Measurements from ENCODE around the gene RBM47. TPM values are rescaled to one million over a fixed set of nuclear protein-coding genes. Genes with fewer than 3 reads are reported as not detected.

The RBM47 gene
- polyA plus RNA-seq, 1 donor from 2014 or later = 1.7 TPM

GRCh38 chr4:40515037-40515397, 114.6 kb downstream of the RBM47 start:
- Histone ChIP-seq H4K20me1 (ENCODE audit: insufficient read depth) (no peaks in the 10 kb centered on the region), H3K36me3 (ENCODE audit: insufficient read depth, low read length) (no peaks in the 10 kb centered on the region), H3K9ac (ENCODE audit: low read length) (no peak overlapping the region), H3K4me3 (ENCODE audit: low read length) (no peak overlapping the region), H3K4me2 (ENCODE audit: low read length) (no peak overlapping the region), H3F3A (ENCODE audit: insufficient read depth, low read length, poor library complexity, severe bottlenecking) (no peaks in the 10 kb centered on the region), H3K9me3 (ENCODE audit: low read length) (no peaks in the 10 kb centered on the region), H3K79me2 (replicated peaks; ENCODE audit: insufficient read depth, low read length) (no peaks in the 10 kb centered on the region), H3K27me3 (ENCODE audit: insufficient read depth, low read depth, low read length) (no peaks in the 10 kb centered on the region), H3K27ac (ENCODE audit: low read length) (no peak overlapping the region), H2AFZ (ENCODE audit: low read depth, low read length) (no peak overlapping the region), H3K9me2 (ENCODE audit: insufficient read depth, low read length) (no peaks in the 10 kb centered on the region)
- TF ChIP-seq SMC3 (conservative IDR thresholded peaks at IDR 0.05; ENCODE audit: poor library complexity) = no peak
- TF ChIP-seq, protein P1, sequence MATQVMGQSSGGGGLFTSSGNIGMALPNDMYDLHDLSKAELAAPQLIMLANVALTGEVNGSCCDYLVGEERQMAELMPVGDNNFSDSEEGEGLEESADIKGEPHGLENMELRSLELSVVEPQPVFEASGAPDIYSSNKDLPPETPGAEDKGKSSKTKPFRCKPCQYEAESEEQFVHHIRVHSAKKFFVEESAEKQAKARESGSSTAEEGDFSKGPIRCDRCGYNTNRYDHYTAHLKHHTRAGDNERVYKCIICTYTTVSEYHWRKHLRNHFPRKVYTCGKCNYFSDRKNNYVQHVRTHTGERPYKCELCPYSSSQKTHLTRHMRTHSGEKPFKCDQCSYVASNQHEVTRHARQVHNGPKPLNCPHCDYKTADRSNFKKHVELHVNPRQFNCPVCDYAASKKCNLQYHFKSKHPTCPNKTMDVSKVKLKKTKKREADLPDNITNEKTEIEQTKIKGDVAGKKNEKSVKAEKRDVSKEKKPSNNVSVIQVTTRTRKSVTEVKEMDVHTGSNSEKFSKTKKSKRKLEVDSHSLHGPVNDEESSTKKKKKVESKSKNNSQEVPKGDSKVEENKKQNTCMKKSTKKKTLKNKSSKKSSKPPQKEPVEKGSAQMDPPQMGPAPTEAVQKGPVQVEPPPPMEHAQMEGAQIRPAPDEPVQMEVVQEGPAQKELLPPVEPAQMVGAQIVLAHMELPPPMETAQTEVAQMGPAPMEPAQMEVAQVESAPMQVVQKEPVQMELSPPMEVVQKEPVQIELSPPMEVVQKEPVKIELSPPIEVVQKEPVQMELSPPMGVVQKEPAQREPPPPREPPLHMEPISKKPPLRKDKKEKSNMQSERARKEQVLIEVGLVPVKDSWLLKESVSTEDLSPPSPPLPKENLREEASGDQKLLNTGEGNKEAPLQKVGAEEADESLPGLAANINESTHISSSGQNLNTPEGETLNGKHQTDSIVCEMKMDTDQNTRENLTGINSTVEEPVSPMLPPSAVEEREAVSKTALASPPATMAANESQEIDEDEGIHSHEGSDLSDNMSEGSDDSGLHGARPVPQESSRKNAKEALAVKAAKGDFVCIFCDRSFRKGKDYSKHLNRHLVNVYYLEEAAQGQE (IDR thresholded peaks at IDR 0.05; ENCODE audit: borderline replicate concordance) = no peak
- no peak for TF ChIP-seq EZH2 (IDR thresholded peaks at IDR 0.05; ENCODE audit: borderline replicate concordance, insufficient read depth, low read length, poor library complexity, severe bottlenecking)
- no peak for TF ChIP-seq TAF1 (IDR thresholded peaks at IDR 0.05; ENCODE audit: low read depth)
- no peak for TF ChIP-seq MXI1 (conservative IDR thresholded peaks at IDR 0.05; ENCODE audit: poor library complexity, severe bottlenecking)
- TF ChIP-seq EP300 (conservative IDR thresholded peaks at IDR 0.05; ENCODE audit: poor library complexity, severe bottlenecking) = no peak
- no peak for TF ChIP-seq POLR2AphosphoS5 (IDR thresholded peaks at IDR 0.05)
- TF ChIP-seq CTCF (IDR thresholded peaks at IDR 0.05; ENCODE audit: poor library complexity, severe bottlenecking) = no peak
- TF ChIP-seq RAD21 (conservative IDR thresholded peaks at IDR 0.05) = no peak

- no peaks in the 10 kb centered on the region for H3K79me2 ChIP-seq (replicated peaks; ENCODE audit: insufficient read depth, low read length)
- no peak for TF ChIP-seq SMC3 (conservative IDR thresholded peaks at IDR 0.05; ENCODE audit: poor library complexity)
- no peak for TF ChIP-seq EP300 (conservative IDR thresholded peaks at IDR 0.05; ENCODE audit: poor library complexity, severe bottlenecking)
- no peak for TF ChIP-seq CTCF (IDR thresholded peaks at IDR 0.05; ENCODE audit: poor library complexity, severe bottlenecking)
- no peak for TF ChIP-seq POLR2AphosphoS5 (IDR thresholded peaks at IDR 0.05)
- TF ChIP-seq EZH2 (IDR thresholded peaks at IDR 0.05; ENCODE audit: borderline replicate concordance, insufficient read depth, low read length, poor library complexity, severe bottlenecking) = no peak
- no peak for TF ChIP-seq RAD21 (conservative IDR thresholded peaks at IDR 0.05)
- no peak for TF ChIP-seq TAF1 (IDR thresholded peaks at IDR 0.05; ENCODE audit: low read depth)
- TF ChIP-seq, protein P1 (IDR thresholded peaks at IDR 0.05; ENCODE audit: borderline replicate concordance) = no peak
- no peak for TF ChIP-seq MXI1 (conservative IDR thresholded peaks at IDR 0.05; ENCODE audit: poor library complexity, severe bottlenecking)
- no peaks in the 10 kb centered on the region for H3F3A ChIP-seq (ENCODE audit: insufficient read depth, low read length, poor library complexity, severe bottlenecking)
- H3K4me3 ChIP-seq (ENCODE audit: low read length) = no peak overlapping the region
- H3K27me3 ChIP-seq (ENCODE audit: insufficient read depth, low read depth, low read length) = no peaks in the 10 kb centered on the region
- H3K9me2 ChIP-seq (ENCODE audit: insufficient read depth, low read length) = no peaks in the 10 kb centered on the region
- H3K36me3 ChIP-seq (ENCODE audit: insufficient read depth, low read length) = no peaks in the 10 kb centered on the region
- no peak overlapping the region for H2AFZ ChIP-seq (ENCODE audit: low read depth, low read length)
- H3K4me2 ChIP-seq (ENCODE audit: low read length) = no peak overlapping the region
- no peaks in the 10 kb centered on the region for H3K9me3 ChIP-seq (ENCODE audit: low read length)
- H3K9ac ChIP-seq (ENCODE audit: low read length) = no peak overlapping the region
- no peaks in the 10 kb centered on the region for H4K20me1 ChIP-seq (ENCODE audit: insufficient read depth)
- H3K27ac ChIP-seq (ENCODE audit: low read length) = no peak overlapping the region
These were observed 115.1 kb downstream of the RBM47 start for GRCh38 chr4:40514497-40514951.

Data from neural cell (in vitro differentiated cells).